Amniotic epithelial cell (primary cell): ENCODE results near the gene ERMARD.
"Not testable (repeated sequence)": the region's sequence is repeated elsewhere in the genome, so short reads cannot be mapped to it uniquely, and the experiment has no call there.

ENCODE experiments used
- DNase-seq: peaks from one replicate; pipeline ENCODE4 v3.0.0-alpha.2; 2010; ENCODE audit warnings: low read depth

The ERMARD gene

GRCh38 chr6:169738204-169738975, 13.0 kb upstream of the ERMARD start:
- no peak for DNase-seq

GRCh38 chr6:169738976-169739529, 12.4 kb upstream of the ERMARD start:
- peak; percentile 50 for DNase-seq

GRCh38 chr6:169741344-169741743, 10.1 kb upstream of the ERMARD start:
- no peak for DNase-seq

- no peak for DNase-seq
Measured at GRCh38 chr6:169745405-169745804, 6.0 kb upstream of the ERMARD start.

- DNase-seq: no peak
Measured at GRCh38 chr6:169746556-169746955, 4.9 kb upstream of the ERMARD start.

- DNase-seq: no peak
Measured at GRCh38 chr6:169752074-169752623, 727 bp downstream of the ERMARD start.

GRCh38 chr6:169755162-169755561, 3.7 kb downstream of the ERMARD start:
- no peak for DNase-seq

- DNase-seq: no peak
Measured at GRCh38 chr6:169763308-169763707, 11.9 kb downstream of the ERMARD start.

- no peak for DNase-seq
Measured at GRCh38 chr6:169763881-169764280, 12.5 kb downstream of the ERMARD start.

GRCh38 chr6:169765789-169766188, 14.4 kb downstream of the ERMARD start:
- not testable (repeated sequence) for DNase-seq

GRCh38 chr6:169766232-169766631, 14.8 kb downstream of the ERMARD start:
- DNase-seq: no peak

- DNase-seq: no peak
Measured at GRCh38 chr6:169766921-169767736, 15.7 kb downstream of the ERMARD start.

GRCh38 chr6:169774347-169774746, 22.9 kb downstream of the ERMARD start:
- DNase-seq: no peak

GRCh38 chr6:169775321-169775720, 23.9 kb downstream of the ERMARD start:
- no peak for DNase-seq

- no peak for DNase-seq
Measured at GRCh38 chr6:169776379-169776778, 25.0 kb downstream of the ERMARD start.

- no peak for DNase-seq
Measured at GRCh38 chr6:169777896-169778295, 26.5 kb downstream of the ERMARD start.

- DNase-seq: no peak
Measured at GRCh38 chr6:169778646-169779045, 27.2 kb downstream of the ERMARD start.

- DNase-seq: no peak
Measured at GRCh38 chr6:169779092-169779815, 27.8 kb downstream of the ERMARD start.

- DNase-seq: no peak
Measured at GRCh38 chr6:169779896-169780295, 28.5 kb downstream of the ERMARD start.

- DNase-seq: peak; percentile 37
Measured at GRCh38 chr6:169780571-169781091, 29.2 kb downstream of the ERMARD start.

- no peak for DNase-seq
Measured at GRCh38 chr6:169782966-169783365, 31.5 kb downstream of the ERMARD start.

- no peak for DNase-seq
Measured at GRCh38 chr6:169783401-169783800, 32.0 kb downstream of the ERMARD start.
